Neural cell (in vitro differentiated cells): ENCODE results near the gene IGF2BP2. TPM values are rescaled to one million over a fixed set of nuclear protein-coding genes. Genes with fewer than 3 reads are reported as not detected.

Experiments
- H2AFZ ChIP-seq: fragments of 200-600, 300-800 bp; sonication (generic), shearing (Covaris generic); 2 replicates; pipeline ENCODE4 v1.6.0; 2014; ENCODE audit warnings: low read depth, mild to moderate bottlenecking, antibody characterized with exemption, low read length, moderate library complexity
- H3F3A ChIP-seq: fragments of 200-600 bp; shearing (Covaris generic); 2 replicates; pipeline ENCODE4 v1.6.1; 2016; ENCODE audit warnings: mild to moderate bottlenecking, moderate library complexity, mixed read lengths, antibody characterized with exemption, low read length; ENCODE audit not compliant: insufficient read depth, poor library complexity, severe bottlenecking
- H3K27ac ChIP-seq: fragments of 200-600, 300-800 bp; sonication (generic), shearing (Covaris generic); 2 replicates; pipeline ENCODE4 v1.5.1; 2014; ENCODE audit warnings: mild to moderate bottlenecking, low read length, moderate library complexity
- H3K27me3 ChIP-seq: fragments of 300-800, 200-600 bp; sonication (generic), shearing (Covaris generic); 2 replicates; pipeline ENCODE4 v1.6.0; 2014; ENCODE audit warnings: mild to moderate bottlenecking, low read depth, low read length, moderate library complexity; ENCODE audit not compliant: insufficient read depth
- H3K36me3 ChIP-seq: fragments of 300-800, 200-600 bp; sonication (generic), shearing (Covaris generic); 2 replicates; pipeline ENCODE4 v1.5.1; 2014; ENCODE audit warnings: mild to moderate bottlenecking, antibody characterized with exemption, low read length, moderate library complexity; ENCODE audit not compliant: insufficient read depth
- H3K4me2 ChIP-seq: fragments of 300-800, 200-600 bp; sonication (generic), shearing (Covaris generic); 2 replicates; pipeline ENCODE4 v1.6.0; 2014; ENCODE audit warnings: mild to moderate bottlenecking, low read length
- H3K4me3 ChIP-seq: fragments of 300-800, 200-600 bp; sonication (generic), shearing (Covaris generic); 2 replicates; pipeline ENCODE4 v1.5.1; 2014; ENCODE audit warnings: mild to moderate bottlenecking, low read length, moderate library complexity
- H3K79me2 ChIP-seq: fragments of 200-600 bp; shearing (Covaris generic); replicated peaks from 2 replicates; pipeline ENCODE4 v1.6.0; 2014; ENCODE audit warnings: mild to moderate bottlenecking, low read length, moderate library complexity; ENCODE audit not compliant: insufficient read depth
- H3K9ac ChIP-seq: fragments of 300-800, 200-600 bp; sonication (generic), shearing (Covaris generic); 2 replicates; pipeline ENCODE4 v1.6.1; 2016; ENCODE audit warnings: mild to moderate bottlenecking, low read length, mixed read lengths
- H3K9me2 ChIP-seq: fragments of 200-600 bp; shearing (Covaris generic); 2 replicates; pipeline ENCODE4 v1.6.1; 2016; ENCODE audit warnings: mild to moderate bottlenecking, low read length, mixed read lengths; ENCODE audit not compliant: insufficient read depth
- H3K9me3 ChIP-seq: fragments of 200-600, 300-800 bp; sonication (generic), shearing (Covaris generic); 2 replicates; pipeline ENCODE4 v1.6.1; 2016; ENCODE audit warnings: mild to moderate bottlenecking, mixed run types, low read length, moderate library complexity, mixed read lengths
- H4K20me1 ChIP-seq: fragments of 200-600 bp; shearing (Covaris generic); 2 replicates; pipeline ENCODE4 v1.6.1; 2016; ENCODE audit warnings: mild to moderate bottlenecking, mixed run types; ENCODE audit not compliant: insufficient read depth
- CTCF ChIP-seq: fragments of 450-650 bp; IDR thresholded peaks from 2 replicates; pipeline ENCODE4 v1.5.1; 2014; ENCODE audit warnings: antibody characterized with exemption, mild to moderate bottlenecking, moderate library complexity; ENCODE audit not compliant: poor library complexity, severe bottlenecking
- EP300 ChIP-seq: fragments of 450-650 bp; conservative IDR thresholded peaks from 2 replicates; pipeline ENCODE4 v1.6.1; 2014; ENCODE audit warnings: antibody characterized with exemption, mild to moderate bottlenecking, moderate library complexity; ENCODE audit not compliant: poor library complexity, severe bottlenecking
- EZH2 ChIP-seq: fragments of 200-600, 300-800 bp; shearing (Covaris generic), sonication (generic); IDR thresholded peaks from 2 replicates; pipeline ENCODE4 v1.6.1; 2014; ENCODE audit warnings: antibody characterized with exemption, low read length, borderline replicate concordance, mild to moderate bottlenecking; ENCODE audit not compliant: insufficient read depth, poor library complexity, severe bottlenecking
- MXI1 ChIP-seq: fragments of 450-650 bp; conservative IDR thresholded peaks from 2 replicates; pipeline ENCODE4 v1.6.1; 2014; ENCODE audit warnings: antibody characterized with exemption, mild to moderate bottlenecking; ENCODE audit not compliant: poor library complexity, severe bottlenecking
- POLR2AphosphoS5 ChIP-seq: IDR thresholded peaks from 2 replicates; pipeline ENCODE4 v1.6.1; 2012
- RAD21 ChIP-seq: fragments of 450-650 bp; conservative IDR thresholded peaks from 2 replicates; pipeline ENCODE4 v1.6.1; 2014; ENCODE audit warnings: antibody characterized with exemption, mild to moderate bottlenecking, moderate library complexity
- SMC3 ChIP-seq: fragments of 450-650 bp; conservative IDR thresholded peaks from 2 replicates; pipeline ENCODE4 v1.6.1; 2014; ENCODE audit warnings: antibody characterized with exemption, mild to moderate bottlenecking, moderate library complexity; ENCODE audit not compliant: poor library complexity
- TAF1 ChIP-seq: IDR thresholded peaks from 2 replicates; pipeline ENCODE4 v1.6.1; 2012; ENCODE audit warnings: low read depth
- polyA plus RNA-seq: library from polyadenylated mRNA; depleted of rRNA; stranded (reverse); fragments of >200 nt; gene quantifications from 2 replicates; pipeline ENCODE4 v1.2.3, GENCODE V29; 2014
- TF ChIP-seq, protein P1 (sequence below): IDR thresholded peaks from 2 replicates; pipeline ENCODE4 v1.6.1; 2012; ENCODE audit warnings: borderline replicate concordance

Gene IGF2BP2
- polyA plus RNA-seq, 1 donor from 2014 or later: 46.6 TPM

DNA sequence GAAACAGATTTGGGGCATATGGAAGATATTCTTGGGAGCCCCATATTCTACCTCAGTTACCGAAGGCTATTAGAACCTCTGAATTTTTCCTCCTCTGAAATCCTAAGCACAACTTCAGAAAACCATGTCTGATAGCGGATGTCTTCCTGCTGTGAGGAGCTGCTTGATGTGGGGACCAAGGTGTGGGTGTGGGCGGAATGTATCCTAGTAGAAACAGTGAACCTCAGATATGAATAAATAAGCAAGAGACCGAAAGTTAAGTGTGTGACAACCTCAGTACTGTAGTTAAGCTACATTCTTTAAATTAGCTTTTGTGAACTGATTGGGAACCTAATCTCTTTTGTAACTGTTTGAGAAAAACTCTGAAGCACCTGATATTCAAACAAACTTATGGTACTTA lies 191.8 kb downstream of the IGF2BP2 start:
- Histone ChIP-seq H4K20me1 (no peaks in the 10 kb centered on the region), H3K27me3 (no peaks in the 10 kb centered on the region), H3K9ac (no peak overlapping the region), H3K27ac (no peak overlapping the region), H2AFZ (no peak overlapping the region), H3K4me2 (no peak overlapping the region), H3K9me2 (no peaks in the 10 kb centered on the region), H3F3A (no peaks in the 10 kb centered on the region), H3K4me3 (no peak overlapping the region), H3K9me3 (no peaks in the 10 kb centered on the region), H3K36me3 (no peaks in the 10 kb centered on the region), H3K79me2 (no peaks in the 10 kb centered on the region)
- TF ChIP-seq POLR2AphosphoS5 (no peak), TAF1 (no peak), EZH2 (no peak), SMC3 (no peak), RAD21 (no peak), MXI1 (no peak), EP300 (no peak), CTCF (no peak)
- TF ChIP-seq, protein P1, sequence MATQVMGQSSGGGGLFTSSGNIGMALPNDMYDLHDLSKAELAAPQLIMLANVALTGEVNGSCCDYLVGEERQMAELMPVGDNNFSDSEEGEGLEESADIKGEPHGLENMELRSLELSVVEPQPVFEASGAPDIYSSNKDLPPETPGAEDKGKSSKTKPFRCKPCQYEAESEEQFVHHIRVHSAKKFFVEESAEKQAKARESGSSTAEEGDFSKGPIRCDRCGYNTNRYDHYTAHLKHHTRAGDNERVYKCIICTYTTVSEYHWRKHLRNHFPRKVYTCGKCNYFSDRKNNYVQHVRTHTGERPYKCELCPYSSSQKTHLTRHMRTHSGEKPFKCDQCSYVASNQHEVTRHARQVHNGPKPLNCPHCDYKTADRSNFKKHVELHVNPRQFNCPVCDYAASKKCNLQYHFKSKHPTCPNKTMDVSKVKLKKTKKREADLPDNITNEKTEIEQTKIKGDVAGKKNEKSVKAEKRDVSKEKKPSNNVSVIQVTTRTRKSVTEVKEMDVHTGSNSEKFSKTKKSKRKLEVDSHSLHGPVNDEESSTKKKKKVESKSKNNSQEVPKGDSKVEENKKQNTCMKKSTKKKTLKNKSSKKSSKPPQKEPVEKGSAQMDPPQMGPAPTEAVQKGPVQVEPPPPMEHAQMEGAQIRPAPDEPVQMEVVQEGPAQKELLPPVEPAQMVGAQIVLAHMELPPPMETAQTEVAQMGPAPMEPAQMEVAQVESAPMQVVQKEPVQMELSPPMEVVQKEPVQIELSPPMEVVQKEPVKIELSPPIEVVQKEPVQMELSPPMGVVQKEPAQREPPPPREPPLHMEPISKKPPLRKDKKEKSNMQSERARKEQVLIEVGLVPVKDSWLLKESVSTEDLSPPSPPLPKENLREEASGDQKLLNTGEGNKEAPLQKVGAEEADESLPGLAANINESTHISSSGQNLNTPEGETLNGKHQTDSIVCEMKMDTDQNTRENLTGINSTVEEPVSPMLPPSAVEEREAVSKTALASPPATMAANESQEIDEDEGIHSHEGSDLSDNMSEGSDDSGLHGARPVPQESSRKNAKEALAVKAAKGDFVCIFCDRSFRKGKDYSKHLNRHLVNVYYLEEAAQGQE: no peak

DNA sequence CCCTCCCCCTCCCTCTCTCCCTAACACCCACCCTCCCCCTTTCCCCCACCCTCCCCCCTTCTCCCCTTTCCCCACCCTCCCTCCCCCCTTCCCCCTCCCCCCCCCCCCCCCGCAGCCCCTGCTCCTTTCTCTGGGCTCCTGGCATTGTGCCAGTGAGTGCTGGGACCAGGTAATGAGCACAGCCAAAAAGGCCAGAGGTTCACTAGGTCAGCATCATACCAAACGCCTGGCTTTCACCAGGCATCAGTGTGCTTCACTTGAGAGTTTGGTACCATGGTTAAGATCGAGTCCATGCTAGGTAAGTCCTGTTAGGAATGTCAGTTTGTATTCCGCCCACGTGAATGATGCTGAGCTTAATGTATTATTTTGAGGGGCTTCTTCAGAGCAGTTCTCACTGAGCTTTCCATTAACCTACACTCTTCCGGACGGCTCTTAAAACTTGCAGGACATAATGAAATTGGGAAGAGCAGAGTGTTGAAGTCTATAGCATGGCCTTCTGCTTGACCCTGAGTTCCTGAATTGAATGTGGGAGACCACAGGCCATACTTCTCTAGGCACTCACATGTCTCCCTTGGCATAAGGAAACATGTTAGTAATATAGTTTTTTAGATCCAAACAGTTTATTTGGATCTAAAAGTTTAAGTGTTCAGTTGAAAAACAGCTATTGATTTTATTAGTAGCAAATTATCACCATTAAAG lies 193.2 kb downstream of the IGF2BP2 start:
- H3F3A ChIP-seq: no peaks in the 10 kb centered on the region
- no peak overlapping the region for H3K27ac ChIP-seq
- H3K9me2 ChIP-seq: no peaks in the 10 kb centered on the region
- TF ChIP-seq MXI1 (no peak), RAD21 (no peak), SMC3 (no peak), TAF1 (no peak), CTCF (no peak), POLR2AphosphoS5 (no peak), EZH2 (no peak), EP300 (no peak)
- TF ChIP-seq, protein P1: no peak
- H3K79me2 ChIP-seq: no peaks in the 10 kb centered on the region
- no peaks in the 10 kb centered on the region for H4K20me1 ChIP-seq
- no peak overlapping the region for H2AFZ ChIP-seq
- no peaks in the 10 kb centered on the region for H3K36me3 ChIP-seq
- no peaks in the 10 kb centered on the region for H3K9me3 ChIP-seq
- H3K4me2 ChIP-seq: no peak overlapping the region
- H3K9ac ChIP-seq: no peak overlapping the region
- no peaks in the 10 kb centered on the region for H3K27me3 ChIP-seq
- no peak overlapping the region for H3K4me3 ChIP-seq
